Stimulated activated CD8-positive, alpha-beta memory T cell treated with anti-CD3 and anti-CD28 coated beads, Interleukin-12 subunit alpha, Interleukin-12 subunit beta, amount 100 ng/mL, for 24 hours (primary cell): ENCODE measurements around the gene C14orf180.

Experiments used
- DNase-seq: peaks from one replicate; pipeline ENCODE4 v3.0.0-alpha.2; 2020; ENCODE audit errors: extremely low read depth

C14orf180 gene

GRCh38 chr14:104550340-104550860 is 29.2 kb upstream of the C14orf180 start:
- DNase-seq = no peak

- DNase-seq = no peak
These were observed 28.5 kb upstream of the C14orf180 start for GRCh38 chr14:104550861-104551728.

DNA sequence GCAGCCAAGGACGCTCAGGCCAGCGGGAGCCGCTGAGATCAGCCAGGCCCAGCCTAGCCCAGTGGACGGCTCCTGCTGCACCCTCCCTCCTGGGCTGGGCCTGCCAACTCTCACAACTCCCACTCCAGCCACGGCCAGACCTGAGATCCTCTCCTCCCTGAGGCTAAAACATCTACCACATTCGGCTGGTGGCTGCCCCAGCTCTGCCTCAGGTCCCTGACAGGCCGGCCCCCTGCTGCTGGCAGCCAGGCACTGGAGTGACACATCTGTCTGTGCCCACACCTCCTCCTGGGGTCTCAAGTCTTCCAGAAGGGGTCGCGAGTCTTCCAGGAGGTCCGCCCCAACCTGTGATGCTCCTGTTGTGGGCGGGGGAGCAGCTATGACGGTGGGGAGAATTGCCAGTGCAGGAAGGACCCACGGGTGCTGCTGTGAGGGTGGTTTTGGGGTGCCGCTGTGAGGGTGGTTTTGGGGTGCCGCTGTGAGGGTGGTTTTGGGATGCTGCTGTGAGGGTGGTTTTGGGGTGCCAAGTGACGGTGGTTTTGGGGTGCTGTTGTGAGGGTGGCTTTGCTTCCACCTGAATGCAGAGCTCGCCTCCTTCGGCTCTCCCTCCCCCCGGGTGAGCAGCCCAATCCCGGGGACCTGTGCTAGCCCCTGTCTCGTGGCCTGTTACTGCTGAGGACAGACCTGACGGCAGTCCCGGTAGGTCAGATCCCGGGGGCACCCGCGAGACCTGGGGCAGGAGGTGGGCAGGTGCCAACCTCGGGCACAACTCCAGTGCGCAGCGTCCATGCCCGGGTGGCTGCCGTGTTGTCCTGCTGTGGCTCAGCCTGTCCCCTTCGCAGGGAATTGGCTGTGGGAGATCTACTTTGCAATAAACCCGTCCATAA is 27.5 kb upstream of the C14orf180 start:
- DNase-seq = no peak

DNA sequence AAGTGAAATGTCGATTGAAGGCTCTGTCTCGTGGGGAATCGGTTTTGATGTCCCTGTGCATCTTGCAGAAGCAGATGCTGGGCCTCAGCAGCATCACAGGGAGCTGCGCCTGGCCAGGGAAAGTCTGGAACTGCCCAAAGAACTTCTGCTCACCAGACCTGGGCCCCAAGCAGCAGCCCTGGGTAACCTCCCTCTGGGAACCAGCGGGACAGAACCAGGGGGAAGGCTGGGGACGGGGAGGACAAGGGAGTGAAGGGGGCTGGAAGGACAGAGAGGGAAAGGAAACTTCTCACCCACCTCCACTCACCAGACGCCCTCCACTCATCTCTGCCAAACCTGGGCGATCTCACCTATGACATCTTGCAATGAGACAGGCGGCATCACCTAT is 26.8 kb upstream of the C14orf180 start:
- DNase-seq = no peak

GRCh38 chr14:104553166-104554087 is 26.1 kb upstream of the C14orf180 start:
- DNase-seq = no peak

GRCh38 chr14:104554088-104554607 is 25.4 kb upstream of the C14orf180 start:
- DNase-seq = no peak

DNA sequence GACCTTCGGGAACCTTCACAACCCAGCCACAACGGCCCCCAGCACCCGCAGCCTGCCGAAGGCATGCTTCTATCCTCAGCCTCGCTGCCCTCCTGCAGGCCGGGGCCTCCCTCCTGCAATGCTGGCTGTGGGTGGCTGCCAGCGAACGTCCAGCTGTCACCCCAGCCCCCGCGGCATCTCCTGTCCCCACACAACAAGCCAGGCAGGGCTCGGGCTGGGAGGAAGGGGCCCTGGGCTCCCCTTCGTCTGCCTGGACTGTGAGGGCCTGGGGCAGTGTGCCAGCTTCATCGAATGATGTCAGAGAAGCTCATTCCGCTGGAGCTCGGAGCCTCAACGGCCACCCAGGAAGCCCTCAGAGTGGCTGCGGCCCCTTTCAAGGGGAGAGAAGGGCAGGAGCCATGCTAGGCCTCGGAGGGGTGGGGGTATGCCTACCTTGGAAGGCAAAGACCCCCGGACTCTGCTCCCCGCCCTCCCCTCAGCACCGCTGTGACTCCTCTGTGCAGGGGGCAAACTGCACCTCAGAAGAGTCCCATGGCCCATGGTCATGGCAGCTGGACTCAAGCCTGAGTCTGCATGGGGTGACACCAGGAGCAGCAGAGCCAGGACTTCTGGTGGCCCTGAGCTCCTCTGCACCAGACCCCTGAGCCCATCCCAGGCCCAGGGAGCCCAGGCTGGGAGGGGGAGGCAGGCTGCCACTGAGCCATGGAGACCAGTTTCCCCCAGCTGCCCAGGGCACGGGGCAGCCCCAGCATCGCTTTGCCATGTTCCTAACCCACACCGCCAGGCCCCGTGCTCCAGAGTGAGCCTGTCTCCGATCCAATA is 24.7 kb upstream of the C14orf180 start:
- no peak for DNase-seq

DNA sequence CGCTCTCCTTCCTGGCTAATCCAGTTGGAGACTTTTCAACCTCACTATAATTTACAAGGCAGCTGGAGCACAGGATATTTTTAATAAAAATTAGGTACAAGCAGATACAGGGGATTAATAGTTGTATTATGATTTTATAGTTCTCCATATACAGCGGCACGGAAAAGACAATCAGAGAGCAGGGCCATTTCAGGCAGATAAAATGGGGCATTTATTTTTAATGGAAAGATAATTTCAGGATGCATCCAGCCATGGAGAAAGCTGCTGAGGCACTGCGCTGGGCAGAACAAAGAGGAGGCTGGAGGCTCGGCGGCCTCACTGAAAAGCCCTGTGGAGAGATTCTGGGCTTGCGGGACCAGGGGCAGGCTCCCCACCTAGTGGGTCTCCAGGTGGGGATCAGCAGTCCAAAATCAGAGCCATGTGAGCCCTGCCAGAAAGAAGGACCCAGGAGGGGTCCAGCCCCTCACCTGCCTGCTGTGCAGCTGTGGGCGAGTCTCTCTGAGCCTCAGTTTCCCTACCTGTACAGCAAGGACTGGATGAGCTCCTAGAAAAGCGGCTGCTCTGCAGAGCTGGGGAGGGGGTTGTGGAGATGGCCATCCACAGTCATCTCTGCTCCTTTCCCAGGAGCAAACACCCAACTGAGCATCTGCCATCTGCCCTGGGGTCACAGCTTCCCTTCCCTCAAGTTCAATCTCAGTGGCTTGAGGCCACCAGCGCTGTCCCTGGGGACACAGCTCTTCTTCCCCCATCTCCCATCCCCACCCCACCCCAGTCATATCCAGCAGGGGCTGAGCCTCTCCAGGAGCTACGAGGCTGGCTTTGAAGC is 23.9 kb upstream of the C14orf180 start:
- no peak for DNase-seq

- no peak for DNase-seq
These were observed 23.1 kb upstream of the C14orf180 start for GRCh38 chr14:104556256-104557021.

DNA sequence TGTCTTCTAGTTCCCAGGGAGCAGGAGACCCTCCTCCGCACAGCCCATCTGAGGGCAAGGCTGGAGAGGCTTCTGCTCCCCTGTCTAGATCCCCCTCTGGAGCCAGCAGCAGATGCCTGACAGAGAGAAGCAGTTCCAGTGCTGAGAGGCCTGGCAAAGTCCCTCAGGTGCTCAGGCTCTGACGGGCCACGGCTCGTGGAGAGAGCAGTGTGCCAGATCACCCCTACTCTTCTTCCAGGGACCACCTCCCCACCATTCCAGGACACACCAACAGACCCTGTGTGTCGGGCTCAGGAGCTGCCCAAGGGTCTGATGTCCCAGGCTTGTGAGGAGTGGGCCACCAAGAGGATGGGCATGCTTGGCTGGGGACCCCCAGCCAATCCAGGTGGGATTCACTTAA is 22.5 kb upstream of the C14orf180 start:
- DNase-seq = no peak

DNA sequence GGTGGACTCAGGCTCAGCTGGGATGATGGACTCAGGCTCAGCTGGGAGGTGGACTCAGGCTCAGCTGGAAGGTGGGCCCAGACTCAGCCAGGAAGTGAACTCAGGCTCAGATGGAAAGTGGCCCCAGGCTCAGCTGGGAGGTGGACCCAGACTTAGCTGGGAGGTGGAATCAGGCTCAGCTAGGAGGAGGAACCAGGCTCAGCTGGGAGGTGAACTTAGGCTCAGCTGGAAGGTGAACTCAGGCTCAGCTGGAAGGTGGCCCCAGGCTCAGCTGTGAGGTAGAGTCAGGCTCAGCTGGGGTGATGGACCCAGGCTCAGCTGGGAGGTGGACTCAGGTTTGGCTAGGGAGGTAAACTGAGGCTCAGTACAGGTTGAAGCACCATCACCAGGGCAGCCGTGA is 21.8 kb upstream of the C14orf180 start:
- no peak for DNase-seq

DNA sequence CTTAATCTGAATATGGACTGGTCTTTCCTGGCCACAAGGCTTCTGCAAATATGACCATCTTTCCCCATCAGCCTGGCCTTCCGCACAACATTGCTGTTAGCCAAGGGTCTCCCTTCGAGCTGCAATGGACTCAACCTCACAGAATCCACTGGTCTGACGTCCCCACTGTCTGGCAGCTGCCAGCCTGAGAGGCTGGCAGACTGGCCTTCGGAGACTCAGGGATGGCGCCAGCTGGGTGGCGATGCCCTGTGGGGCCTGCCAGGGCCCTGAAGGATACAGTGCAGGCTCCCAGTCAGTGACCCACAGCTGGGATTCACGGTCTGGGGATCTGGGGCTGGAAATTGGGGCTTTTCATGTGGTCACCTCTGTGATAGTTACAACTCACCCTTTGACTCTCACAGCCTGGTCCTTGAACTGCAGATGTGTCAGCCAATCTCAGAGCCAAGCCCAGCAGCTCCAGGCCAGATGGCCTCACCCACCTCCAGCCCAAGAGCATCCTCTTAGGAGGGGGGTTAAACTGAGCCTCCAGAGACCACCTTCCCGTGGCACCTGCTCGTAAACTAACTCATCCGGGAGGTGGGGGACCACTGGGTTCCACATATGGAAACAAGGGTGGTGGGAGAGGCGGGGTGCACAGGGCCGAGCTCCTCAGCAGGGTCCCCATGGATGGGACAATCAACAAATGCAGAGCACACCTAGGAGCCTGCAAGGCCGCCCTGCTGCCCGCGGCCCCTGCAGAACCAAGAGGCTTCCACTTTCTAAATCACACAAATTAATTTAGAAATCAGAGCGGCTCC is 21.1 kb upstream of the C14orf180 start:
- DNase-seq = no peak

DNA sequence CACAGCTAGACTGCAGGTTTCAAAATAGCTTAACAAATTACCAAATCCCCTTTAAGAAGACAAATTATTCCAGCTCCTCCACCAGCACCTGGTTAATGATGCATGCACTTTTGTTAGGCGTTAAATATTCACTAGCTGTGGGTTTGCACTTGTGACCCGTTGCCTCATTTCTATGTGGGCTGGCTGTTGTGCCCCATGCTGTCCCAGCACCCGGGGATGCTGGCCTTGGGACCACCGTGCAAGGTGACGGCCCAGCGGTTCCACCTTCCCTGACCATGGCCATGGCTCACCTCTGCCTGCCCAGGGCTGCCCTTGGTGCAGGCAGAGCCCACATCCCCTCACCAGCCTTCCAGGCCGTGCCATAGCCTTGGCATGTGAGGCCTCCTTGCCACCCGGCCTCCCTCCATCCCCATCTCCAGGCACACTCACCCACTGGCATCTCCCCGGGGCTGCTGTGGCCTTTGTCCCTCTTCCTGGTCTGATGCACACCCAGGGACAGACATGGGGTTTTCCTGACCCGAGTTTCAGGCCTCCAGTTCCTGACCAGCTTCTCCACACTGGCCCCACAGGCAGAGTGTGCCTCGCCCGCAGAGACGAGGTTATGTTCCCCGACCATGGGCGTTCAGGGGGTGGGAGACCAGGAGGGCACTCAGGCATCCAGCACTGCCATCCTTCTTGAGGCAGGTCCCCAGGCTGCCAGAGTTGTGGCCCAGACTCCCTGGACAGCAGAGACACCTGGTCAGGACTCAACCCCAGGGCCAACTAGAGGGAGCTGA is 20.3 kb upstream of the C14orf180 start:
- no peak for DNase-seq

- DNase-seq = no peak
These were observed 19.6 kb upstream of the C14orf180 start for GRCh38 chr14:104559804-104560585.

DNA sequence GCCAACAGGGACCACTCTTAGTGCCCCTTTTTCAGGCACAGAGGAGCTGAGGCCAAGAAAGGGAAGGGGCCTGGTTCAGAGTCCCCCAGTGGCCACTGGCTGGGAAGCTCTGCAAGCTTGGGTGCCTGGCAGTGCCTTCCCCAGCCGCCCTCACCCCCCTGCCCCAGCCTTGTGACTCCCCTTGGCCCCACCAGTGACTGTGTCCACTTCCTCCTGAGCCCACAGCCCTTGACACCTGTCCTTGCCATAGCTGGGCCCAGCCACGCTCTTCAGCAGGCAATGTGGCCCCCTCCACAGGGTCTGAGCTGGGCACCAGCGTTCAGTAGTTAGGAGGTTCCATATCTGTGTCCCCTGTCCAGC is 19.0 kb upstream of the C14orf180 start:
- DNase-seq = no peak

GRCh38 chr14:104561124-104561557 is 18.4 kb upstream of the C14orf180 start:
- no peak for DNase-seq
